Measurements from ENCODE around the gene NCK2. TPM values are rescaled to one million over a fixed set of nuclear protein-coding genes. Genes with fewer than 3 reads are reported as not detected.

Gene NCK2
- polyA plus RNA-seq, 2 of the 4 experiments (the other 2 are of a cell fraction), result 17.1 to 17.8 TPM

DNA sequence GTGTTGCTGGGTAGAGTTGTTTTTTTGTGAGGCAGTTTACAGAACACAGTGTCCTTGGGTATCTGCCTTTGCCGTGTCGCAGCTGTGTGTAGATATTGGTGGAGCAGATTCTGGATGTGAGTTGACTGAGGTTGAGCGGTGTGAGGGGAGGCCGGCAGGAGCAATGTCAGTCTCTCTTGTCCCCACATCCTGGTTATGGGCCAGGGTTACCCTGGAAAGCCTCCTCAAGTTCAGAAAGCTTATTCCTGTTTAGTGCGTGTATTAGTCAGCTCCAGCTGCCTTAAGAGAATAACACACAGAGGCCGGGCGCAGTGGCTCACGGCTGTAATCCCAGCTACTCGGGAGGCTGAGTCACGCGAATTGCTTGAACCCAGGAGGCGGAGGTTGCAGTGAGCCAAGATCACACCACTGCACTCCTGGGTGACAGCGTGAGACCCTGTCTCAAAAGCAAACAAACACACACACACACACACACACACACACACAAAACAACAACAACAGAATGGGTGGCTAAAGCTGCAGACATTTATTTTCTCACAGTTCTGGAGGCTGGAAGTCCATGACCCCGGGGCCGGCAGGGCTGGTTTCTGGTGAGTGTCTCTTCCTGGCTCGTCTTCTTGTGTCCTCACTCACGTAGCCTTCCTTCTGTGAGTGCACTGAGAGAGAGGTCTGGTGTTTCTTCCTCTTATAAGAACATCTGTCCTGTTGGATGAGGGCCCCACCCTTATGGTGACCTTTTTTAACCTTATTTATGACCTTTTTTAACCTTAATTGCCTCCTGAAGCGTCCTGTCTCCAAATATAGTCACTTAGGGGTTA is 5.1 kb downstream of the NCK2 start:
- no peaks in the 10 kb centered on the region for H3K9me3 ChIP-seq
- FAIRE-seq, result no peak
- TF ChIP-seq SREBF2 (IDR thresholded peaks at IDR 0.05) (no peak), HMGXB4 (CRISPR knock-in tag; IDR thresholded peaks at IDR 0.05; ENCODE audit: borderline replicate concordance) (no peak), ESRRA (IDR thresholded peaks at IDR 0.05; ENCODE audit: borderline replicate concordance, low read length) (no peak), NR3C1 (IDR thresholded peaks at IDR 0.05) (no peak), FOSB (CRISPR knock-in tag; IDR thresholded peaks at IDR 0.05) (no peak), MYC (IDR thresholded peaks at IDR 0.05; ENCODE audit: borderline replicate concordance, low read length) (no peak), NFE2L2 (conservative IDR thresholded peaks at IDR 0.05; ENCODE audit: low read length) (no peak), HDAC2 (IDR thresholded peaks at IDR 0.05) (no peak), JUNB (IDR thresholded peaks at IDR 0.05) (no peak), TP53 (CRISPR knock-in tag; IDR thresholded peaks at IDR 0.05) (no peak), ZNF302 (CRISPR knock-in tag; IDR thresholded peaks at IDR 0.05) (no peak), RARB (CRISPR knock-in tag; IDR thresholded peaks at IDR 0.05) (no peak), CBX2 (IDR thresholded peaks at IDR 0.05; ENCODE audit: borderline replicate concordance, low read depth) (no peak), CTCF (IDR thresholded peaks at IDR 0.05) (no peak), FOXS1 (CRISPR knock-in tag; IDR thresholded peaks at IDR 0.05) (no peak), EHMT2 (IDR thresholded peaks at IDR 0.05; ENCODE audit: low read depth) (no peak), MAX (IDR thresholded peaks at IDR 0.05) (no peak), RAD21 (conservative IDR thresholded peaks at IDR 0.05 in 1 of 2, IDR thresholded peaks at IDR 0.05 in 1 of 2) (no peak)
- H3K4me1 ChIP-seq, result peaks cover 5% of the 10 kb centered on the region; the same call in 1 of the 3 replicates
- POLR2A ChIA-PET, result no interaction called here
- no peak for DNase-seq (ENCODE audit: low read depth in 1 of 2, low spot score in 1 of 2)
- H3K27ac ChIP-seq, result no peak overlapping the region
- H3K4me2 ChIP-seq, result no peak overlapping the region
- H3K4me3 ChIP-seq, result no peak overlapping the region
- ATAC-seq, result no peak
- 94% methylated on average over 16 of the region's 18 CpGs for WGBS (ENCODE audit: missing lambda C conversion rate)
- CTCF ChIA-PET, result interaction anchor here (1.8 kb wide), 1 partner anchor 23 kb away, joined by 4 read pairs; no protein-coding TSS in a partner anchor

GRCh38 chr2:105750735-105751134 is 6.0 kb downstream of the NCK2 start:
- TF ChIP-seq CBX8 (IDR thresholded peaks at IDR 0.05), result no peak
- no peak for TF ChIP-seq FOXS1 (CRISPR knock-in tag; IDR thresholded peaks at IDR 0.05)
- no peak for TF ChIP-seq ZSCAN20 (CRISPR knock-in tag; IDR thresholded peaks at IDR 0.05)
- H3K9me3 ChIP-seq, result no peaks in the 10 kb centered on the region
- WGBS (ENCODE audit: missing lambda C conversion rate), result 89% methylated on average over 4 of the region's 4 CpGs
- ChIA-PET POLR2A (no interaction called here), CTCF (no interaction called here)
- ATAC-seq (no peak), FAIRE-seq (no peak), DNase-seq (ENCODE audit: low read depth in 1 of 2, low spot score in 1 of 2) (no peak)
- no peak overlapping the region for H3K4me2 ChIP-seq
- H3K27ac ChIP-seq, result no peak overlapping the region
- no peak overlapping the region for H3K4me3 ChIP-seq
- H3K4me1 ChIP-seq, result peaks cover 5% of the 10 kb centered on the region; the same call in 1 of the 3 replicates

GRCh38 chr2:105751272-105751671 is 6.6 kb downstream of the NCK2 start:
- TF ChIP-seq CBX2 (IDR thresholded peaks at IDR 0.05; ENCODE audit: borderline replicate concordance, low read depth), result no peak
- no peak for TF ChIP-seq EHMT2 (IDR thresholded peaks at IDR 0.05; ENCODE audit: low read depth)
- no peak for DNase-seq (ENCODE audit: low read depth in 1 of 2, low spot score in 1 of 2)
- 91% methylated on average over 3 of the region's 3 CpGs for WGBS (ENCODE audit: missing lambda C conversion rate)
- Histone ChIP-seq H3K4me3 (no peak overlapping the region), H3K9me3 (no peaks in the 10 kb centered on the region), H3K27ac (no peak overlapping the region), H3K4me2 (no peak overlapping the region), H3K4me1 (no peaks in the 10 kb centered on the region; the same call in 2 of the 3 replicates)
- ATAC-seq, result no peak
- no peak for FAIRE-seq
- ChIA-PET POLR2A (no interaction called here), CTCF (no interaction called here)

Data from A549 (cell line).